A549 (cell line): ENCODE measurements around the gene NANOGP8.

ENCODE experiments used
- CBX2 ChIP-seq: fragments of 200-600 bp; sonication (generic); IDR thresholded peaks from 2 replicates; pipeline ENCODE4 v1.6.1; 2016; ENCODE audit warnings: low read depth, mild to moderate bottlenecking, borderline replicate concordance
- CHD4 ChIP-seq: fragments of 200-600 bp; sonication (generic); IDR thresholded peaks from 2 replicates; pipeline ENCODE4 v1.6.1; 2016; ENCODE audit warnings: antibody characterized with exemption, mild to moderate bottlenecking, borderline replicate concordance
- CTCF ChIP-seq: fragments of >200 bp; sonication (Bioruptor Twin); formaldehyde crosslinking; IDR thresholded peaks from 3 replicates; pipeline ENCODE4 v1.5.1; 2016
- EP300 ChIP-seq, 2 experiments: fragments of >200 bp; sonication (Bioruptor Twin); formaldehyde crosslinking; IDR thresholded peaks; 2 replicates in 1 of 2; 3 replicates in 1 of 2; pipeline ENCODE4 v1.6.1; 2016 to 2017
- FOSL2 ChIP-seq, 2 experiments: fragments of 450-650 bp in 1 of 2; fragments of >200 bp in 1 of 2; sonication (Bioruptor Twin) in 1 of 2; formaldehyde crosslinking; IDR thresholded peaks; 2 replicates each; pipeline versions ENCODE4 v1.5.0 to v1.6.1; 2016 to 2020; ENCODE audit warnings: mild to moderate bottlenecking in 1 of 2, moderate library complexity in 1 of 2
- KDM1A ChIP-seq: fragments of 200-600 bp; sonication (generic); IDR thresholded peaks from 2 replicates; pipeline ENCODE4 v1.6.1; 2016; ENCODE audit warnings: low read depth, mild to moderate bottlenecking
- MAFK ChIP-seq: fragments of 450-650 bp; IDR thresholded peaks from 2 replicates; pipeline ENCODE4 v1.6.1; 2014; ENCODE audit not compliant: partially characterized antibody
- MAX ChIP-seq: IDR thresholded peaks from 2 replicates; pipeline ENCODE4 v1.6.1; 2012
- POLR2A ChIP-seq: IDR thresholded peaks from 2 replicates; pipeline ENCODE4 v1.6.1; 2012; ENCODE audit warnings: mild to moderate bottlenecking, low read length
- RCOR1 ChIP-seq: fragments of 150-350 bp; IDR thresholded peaks from 2 replicates; pipeline ENCODE4 v1.6.1; 2014; ENCODE audit warnings: antibody characterized with exemption, low read length, low read depth
- REST ChIP-seq: fragments of 200-600 bp; sonication (generic); IDR thresholded peaks from 2 replicates; pipeline ENCODE4 v1.6.1; 2016; ENCODE audit warnings: antibody characterized with exemption, mild to moderate bottlenecking, moderate library complexity
- RFX5 ChIP-seq: fragments of 450-650 bp; IDR thresholded peaks from 2 replicates; pipeline ENCODE4 v1.7.1; 2014; ENCODE audit warnings: antibody characterized with exemption, mild to moderate bottlenecking, moderate library complexity
- SMC3 ChIP-seq: fragments of >200 bp; sonication (Bioruptor Twin); formaldehyde crosslinking; IDR thresholded peaks from 3 replicates; pipeline ENCODE4 v1.6.1; 2018; ENCODE audit warnings: inconsistent platforms

GRCh38 chr15:35118960-35119359 lies 33.9 kb upstream of the NANOGP8 start:
- no peak for TF ChIP-seq POLR2A
- peak; percentile 21 for TF ChIP-seq MAFK
- TF ChIP-seq MAX = no peak
- TF ChIP-seq CTCF = no peak
- no peak for TF ChIP-seq RFX5
- TF ChIP-seq SMC3 = no peak
- TF ChIP-seq CHD4 = no peak
- no peak for TF ChIP-seq RCOR1
- TF ChIP-seq CBX2 = no peak
- TF ChIP-seq FOSL2 (IDR thresholded peaks at IDR 0.05) = no peak
- no peak for TF ChIP-seq FOSL2 (CRISPR knock-in tag; IDR thresholded peaks at IDR 0.05)
- no peak for TF ChIP-seq REST
- TF ChIP-seq EP300 (IDR thresholded peaks at IDR 0.05) = no peak
- TF ChIP-seq KDM1A = no peak
